Middle frontal gyrus (tissue), 1 donor: Measurements from ENCODE around the gene MICU2.

Experiments
- DNase-seq: peaks from one replicate; pipeline ENCODE4 v3.0.0-alpha.2; 2015; ENCODE audit warnings: low spot score; ENCODE audit errors: extremely low spot score

Gene MICU2, protein sequence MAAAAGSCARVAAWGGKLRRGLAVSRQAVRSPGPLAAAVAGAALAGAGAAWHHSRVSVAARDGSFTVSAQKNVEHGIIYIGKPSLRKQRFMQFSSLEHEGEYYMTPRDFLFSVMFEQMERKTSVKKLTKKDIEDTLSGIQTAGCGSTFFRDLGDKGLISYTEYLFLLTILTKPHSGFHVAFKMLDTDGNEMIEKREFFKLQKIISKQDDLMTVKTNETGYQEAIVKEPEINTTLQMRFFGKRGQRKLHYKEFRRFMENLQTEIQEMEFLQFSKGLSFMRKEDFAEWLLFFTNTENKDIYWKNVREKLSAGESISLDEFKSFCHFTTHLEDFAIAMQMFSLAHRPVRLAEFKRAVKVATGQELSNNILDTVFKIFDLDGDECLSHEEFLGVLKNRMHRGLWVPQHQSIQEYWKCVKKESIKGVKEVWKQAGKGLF

DNA sequence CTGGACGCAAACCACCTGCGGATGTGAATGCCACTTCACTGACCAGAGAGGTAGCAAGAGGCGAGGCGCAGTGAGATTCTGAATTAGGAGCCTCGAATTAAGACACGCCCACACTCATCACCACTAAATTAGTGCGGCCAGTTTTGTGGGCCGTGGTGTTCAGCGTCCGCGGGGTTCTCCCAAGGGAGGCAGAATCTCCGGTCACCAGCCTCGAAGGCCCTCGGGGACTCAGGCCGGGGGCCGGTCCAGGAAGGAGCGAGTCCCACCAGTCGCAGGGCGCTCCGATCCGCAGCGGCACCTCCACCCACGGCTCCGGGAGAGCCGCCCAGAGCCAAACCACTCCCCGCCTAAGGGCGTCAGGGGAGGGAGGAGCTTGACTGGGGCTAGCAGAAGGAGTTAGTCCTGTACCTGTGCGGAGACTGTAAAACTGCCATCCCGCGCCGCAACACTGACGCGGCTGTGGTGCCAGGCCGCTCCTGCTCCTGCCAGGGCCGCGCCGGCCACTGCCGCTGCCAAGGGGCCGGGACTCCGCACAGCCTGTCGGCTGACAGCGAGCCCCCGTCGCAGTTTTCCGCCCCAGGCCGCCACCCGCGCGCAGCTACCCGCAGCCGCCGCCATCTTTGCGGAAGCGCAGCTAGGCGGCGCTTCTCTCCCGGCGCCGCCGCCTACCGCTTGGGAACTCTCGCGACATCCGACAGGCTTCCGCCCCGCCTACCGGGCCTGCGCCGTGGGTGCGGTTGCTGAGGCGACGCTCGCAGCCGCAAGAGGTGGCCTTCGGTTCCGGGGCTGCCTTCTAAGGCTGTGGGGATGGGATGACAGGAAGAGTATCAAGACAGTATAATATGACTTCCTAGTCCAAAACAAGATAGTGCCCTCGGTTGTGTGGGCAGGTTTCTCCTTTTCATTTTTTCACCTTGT is at the start of gene MICU2:
Gene MICU2 (minus strand): TSS at position 640 of the 918 bp plus-strand sequence. CDS start 22 bp downstream, at position 618.
- DNase-seq: peak; percentile 90

DNA sequence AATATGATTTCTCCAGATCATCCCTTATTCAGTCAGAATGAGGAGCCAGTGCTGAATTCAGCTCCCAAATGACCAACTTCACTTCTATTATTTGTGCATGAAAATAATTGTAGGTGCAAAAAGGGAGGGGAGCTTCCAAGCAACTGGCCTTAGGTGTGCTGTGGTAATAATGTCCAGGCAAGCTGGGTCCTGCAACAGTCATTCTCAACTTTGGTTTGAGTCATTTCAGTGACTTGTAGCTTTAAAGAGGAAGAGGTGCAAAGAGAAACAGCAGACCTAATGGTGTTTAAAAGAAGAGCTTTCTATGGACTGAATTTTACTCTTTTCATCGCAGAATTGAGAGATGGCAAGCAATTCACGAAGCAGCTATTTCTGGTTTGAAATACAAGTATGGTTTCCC is 37.7 kb upstream of the MICU2 start:
- DNase-seq: no peak

DNA sequence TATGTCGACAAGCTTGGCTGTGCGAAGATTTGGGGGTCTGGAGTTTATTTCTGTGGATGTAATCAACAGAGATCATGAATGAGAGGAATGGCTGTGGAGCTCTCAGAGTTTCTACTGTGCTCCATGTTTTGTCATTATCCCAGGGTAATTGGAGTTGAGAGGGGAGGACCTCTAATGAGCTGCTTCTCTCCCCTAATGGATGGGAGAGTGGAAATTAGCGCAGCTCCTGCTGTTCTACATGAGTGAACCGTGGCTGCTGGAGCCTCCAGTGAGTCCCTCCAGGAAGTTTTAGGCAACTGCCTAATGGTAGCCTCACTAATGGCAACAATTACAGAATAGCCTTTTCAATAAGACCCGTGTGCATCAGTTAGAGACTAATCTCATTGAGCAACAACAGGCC is 35.6 kb upstream of the MICU2 start:
- DNase-seq: no peak

DNA sequence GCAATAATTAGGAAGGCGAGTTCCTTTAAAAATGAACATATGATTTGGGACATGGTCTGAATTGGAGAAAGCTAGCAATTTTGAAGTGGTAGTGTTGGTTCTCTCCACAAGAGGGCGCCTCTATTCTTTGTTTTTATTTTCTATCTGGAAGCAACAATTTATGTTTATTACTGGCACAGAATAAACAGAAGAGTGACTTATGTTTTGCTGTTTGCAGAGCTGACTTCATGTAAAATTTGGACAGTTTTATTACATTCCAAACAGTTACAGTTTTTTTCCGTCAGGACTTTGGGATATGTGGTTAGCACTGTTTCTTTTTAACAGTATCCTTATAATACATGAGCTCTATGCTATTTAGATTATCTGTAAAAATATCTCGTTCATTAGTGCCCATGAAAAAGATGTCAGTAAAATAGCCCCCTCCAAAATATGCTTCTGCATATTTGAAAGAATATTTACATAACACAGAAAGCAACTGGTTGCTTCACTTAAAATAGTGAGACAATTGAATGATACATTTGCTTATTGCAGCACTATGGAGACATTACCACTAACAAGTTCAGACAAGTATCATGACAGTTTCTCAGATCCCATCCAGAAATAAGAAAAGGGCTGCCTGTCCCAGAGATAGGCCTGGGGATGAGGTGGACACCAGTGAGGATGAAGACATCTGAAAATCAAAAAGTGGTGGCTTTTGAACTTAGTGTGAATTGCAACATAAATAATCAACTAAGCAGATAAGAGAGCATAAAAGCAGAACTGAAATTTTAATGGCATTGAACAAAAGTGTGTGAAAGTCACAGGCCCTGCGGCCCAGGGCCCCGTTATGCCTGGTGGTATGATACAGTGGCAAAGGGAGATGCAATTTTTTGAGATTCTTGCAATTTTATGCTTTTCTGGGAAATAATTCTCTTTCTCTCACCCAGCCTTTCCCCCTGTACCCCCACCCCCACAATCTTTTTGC is 34.6 kb upstream of the MICU2 start:
- no peak for DNase-seq

DNA sequence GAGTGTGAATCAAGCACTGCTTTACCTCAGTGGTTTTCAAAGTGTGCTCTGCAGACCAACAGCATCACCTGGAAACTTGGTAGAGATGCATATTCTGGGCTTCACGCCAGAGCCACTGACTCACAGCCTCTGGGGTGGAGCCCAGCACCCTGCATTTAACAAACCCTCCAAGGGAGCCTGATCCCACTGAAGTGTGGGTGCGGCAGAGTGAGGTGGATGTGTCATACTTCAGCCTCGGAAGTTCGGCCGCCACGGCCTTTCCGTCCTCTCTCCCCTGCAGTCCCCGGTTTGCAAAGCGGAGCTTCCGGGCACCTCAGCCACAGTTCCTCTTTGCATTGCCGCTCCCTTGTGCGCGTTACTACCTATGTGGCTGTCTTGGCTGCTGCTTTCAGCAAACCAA is 33.3 kb upstream of the MICU2 start:
- DNase-seq: no peak

DNA sequence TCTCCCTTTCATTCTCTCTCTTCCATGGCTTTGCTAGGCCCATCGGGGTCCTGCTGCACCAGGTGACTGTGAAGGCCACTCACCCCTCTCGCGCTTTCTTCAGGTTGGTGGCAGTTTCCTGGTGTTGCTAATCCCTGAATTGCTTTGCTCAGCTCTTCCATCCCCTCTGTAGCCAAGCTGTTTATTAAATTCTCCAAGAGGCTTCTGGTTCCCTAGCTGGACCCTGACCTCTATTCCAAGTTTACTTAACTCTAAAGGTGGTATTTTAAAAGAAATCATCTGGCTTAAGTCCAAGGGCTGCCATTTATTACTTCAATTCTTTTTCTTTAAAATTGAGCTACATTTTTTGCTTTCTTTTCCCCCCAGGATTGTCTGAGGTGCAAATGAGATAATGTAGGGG is 32.7 kb upstream of the MICU2 start:
- DNase-seq: no peak

DNA sequence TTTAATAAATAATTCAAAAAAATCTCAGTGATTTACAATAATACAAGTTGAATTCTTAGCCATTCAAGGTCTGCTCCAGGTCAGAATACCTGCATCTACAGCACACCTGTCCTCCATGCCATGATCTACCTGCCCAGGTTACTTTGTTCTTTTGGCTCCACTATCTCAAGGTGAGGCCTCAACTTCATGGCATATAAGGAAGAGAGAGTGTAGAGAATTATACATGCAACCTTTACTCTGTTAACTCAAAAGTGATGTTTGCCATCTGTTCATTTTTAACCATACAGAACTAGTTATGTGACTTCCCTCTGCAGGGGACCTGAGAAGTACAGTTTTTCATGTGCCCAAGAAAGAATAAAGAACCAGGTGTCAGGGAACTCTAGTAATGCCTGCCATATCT is 28.2 kb upstream of the MICU2 start:
- DNase-seq: no peak

DNA sequence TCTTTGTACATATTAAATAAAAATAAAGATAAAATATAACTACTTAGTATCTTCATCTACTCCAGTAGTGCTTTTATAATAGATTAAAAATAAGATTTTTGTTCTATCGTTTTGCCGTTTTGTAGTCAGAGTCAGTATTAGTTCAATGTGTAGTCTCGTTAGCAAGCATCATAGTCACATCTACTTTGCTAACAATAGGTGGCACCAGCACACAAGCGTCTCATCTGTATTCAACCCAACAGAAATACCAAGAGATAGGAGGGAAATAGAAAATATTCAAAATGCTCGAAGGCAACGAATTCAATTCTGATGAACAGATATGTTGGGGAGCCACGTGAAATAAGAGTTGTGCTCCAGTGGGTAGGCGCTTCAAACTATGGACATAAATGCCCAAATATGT is 21.4 kb upstream of the MICU2 start:
- peak; percentile 24 for DNase-seq

DNA sequence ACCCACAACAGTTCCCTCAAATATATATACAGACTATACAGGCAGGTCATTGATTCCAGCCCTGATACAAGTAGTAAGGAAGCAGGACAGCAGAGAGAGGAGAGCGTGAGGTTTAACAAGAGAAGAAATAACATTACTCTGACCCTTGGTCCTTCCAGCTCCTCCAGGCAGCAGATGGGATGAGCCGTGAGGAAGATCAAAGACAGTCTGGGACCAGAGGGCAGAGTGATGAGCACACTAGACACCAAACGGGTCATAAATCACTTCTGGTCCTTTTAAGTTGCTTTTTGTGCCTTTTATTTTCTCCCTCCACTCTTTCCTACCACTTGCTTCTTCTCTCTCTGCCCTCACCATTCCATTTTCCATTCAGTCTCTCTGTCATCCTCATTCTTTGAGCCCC is 16.9 kb upstream of the MICU2 start:
- DNase-seq: no peak

DNA sequence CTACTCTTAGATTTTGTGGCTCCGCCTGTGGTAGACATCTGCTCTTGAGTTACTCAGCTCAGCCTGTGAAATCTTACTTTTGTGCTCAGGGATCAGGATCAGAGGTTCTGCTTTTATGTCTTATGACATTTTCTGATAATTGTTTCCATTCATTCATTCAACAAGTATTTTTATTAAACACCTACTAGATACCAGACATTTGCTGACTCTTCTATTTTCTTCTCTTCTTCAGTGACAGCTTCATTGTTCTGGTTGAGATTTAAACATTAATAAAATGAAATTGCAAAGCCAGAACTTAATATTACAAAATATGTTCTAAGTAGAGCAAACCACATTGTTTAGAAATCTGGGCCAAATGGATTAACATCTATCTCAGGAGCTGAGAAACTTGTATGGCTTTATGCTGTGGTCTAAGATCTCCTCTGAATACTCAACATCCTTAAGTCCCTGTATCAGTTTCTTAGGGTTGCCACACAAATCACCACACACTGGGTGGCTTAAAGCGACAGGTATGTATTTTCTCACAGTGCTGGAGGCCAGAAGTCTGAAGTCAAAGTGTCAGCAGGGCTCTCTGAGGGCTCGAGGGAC is 15.8 kb upstream of the MICU2 start:
- DNase-seq: no peak

DNA sequence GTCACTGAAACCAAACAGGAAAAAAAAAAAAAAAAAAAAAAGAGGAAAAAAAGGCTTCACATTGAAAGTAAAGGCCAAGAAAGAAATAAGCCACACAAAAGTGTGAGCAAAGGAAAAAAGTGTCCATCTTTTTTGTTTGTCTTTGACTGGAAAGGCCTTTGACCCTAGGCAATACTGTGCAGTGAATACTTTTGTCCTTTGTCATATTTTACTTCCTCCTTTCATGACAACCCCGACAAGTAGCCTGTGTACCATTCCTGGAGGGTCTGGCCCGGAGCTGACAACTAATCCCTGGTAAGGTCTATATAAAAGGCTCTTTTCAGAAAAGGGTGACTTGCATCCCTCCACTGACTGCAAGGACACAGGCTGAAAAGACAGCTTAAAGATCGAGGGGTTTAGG is 12.9 kb upstream of the MICU2 start:
- DNase-seq: no peak

DNA sequence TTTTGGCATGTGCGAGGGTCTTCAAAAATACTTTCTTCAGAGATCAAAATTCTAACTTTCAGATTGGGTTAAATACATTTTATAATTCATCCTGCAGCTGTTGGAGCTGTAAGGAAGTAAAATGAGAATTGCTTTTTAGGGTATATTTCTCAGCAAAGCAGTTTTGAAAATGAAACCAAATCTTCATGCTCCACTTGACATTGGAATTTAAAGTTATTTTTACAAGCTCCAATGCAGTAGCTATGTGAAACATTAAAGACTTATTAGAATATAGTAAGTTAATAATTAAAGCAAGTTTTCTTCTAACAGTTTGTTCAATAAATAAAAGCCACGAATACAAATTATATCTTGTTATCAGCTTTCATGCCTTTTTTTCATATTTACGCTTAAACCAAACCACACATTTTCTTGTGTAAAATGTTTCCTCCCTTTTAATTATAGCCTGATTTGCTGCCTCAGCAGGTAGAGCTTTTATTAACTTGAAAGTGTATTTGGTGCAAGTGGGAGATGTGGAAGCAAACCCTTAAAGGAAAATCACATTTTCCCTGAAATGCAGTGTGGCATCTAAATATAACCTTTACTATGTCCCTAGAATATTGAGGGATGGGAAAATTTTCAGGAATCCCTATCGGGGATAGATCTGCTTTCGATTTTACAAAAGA is 12.4 kb upstream of the MICU2 start:
- DNase-seq: no peak

DNA sequence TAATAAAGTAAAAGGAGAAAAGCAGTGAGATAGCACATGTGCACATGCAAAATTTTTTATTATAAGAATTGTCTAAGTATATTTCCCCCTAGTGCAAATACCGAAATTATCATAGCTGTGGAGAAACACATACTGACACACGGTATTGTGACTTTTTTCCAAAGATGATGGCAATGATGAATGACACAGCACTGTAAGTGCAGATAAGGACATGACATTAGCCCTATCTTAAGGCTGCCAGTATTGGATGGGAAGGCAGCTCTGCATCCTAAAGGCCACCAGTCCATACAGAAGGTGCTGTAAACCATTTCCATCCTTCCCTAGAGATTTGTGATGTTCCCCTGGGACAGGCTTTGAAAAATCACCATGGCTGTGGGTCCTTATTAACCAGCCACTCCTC is 11.5 kb upstream of the MICU2 start:
- DNase-seq: no peak

DNA sequence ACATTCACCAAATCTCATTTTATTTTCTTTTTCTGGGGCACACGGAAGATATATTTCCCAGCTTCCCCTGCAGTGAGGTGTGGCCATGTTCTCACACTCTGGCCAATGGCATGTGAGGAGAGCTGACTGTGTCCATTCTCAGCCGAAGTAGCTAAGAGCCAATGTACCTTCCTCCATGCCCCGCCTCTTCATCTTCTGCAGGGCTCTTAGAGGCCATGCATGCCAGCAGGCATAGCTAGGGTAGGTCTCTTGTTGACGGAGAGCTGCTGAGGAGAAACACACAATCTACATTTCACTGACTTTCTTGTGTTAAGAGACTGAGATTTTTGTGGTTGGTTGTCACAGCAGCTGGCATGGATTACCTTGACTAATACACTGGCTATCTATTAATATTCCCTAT is 9.8 kb upstream of the MICU2 start:
- no peak for DNase-seq

DNA sequence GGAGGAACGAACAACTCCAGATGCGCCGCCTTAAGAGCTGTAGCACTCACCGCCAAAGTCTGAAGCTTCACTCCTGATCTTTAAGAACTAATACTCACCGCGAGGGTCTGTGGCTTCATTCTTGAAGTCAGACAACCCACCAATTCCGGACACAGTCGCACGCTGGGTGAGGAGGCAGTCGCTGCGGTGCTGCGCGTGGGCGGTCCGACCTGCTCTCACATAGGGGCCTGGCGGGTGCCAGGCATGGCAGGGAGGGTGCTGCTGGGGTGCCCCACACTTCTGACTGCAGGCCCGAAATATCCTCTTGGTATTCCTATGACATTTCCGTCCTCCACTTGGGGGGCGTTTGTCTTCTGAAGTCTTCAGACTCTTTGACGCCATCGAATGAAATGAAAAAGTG is 7.4 kb upstream of the MICU2 start:
- DNase-seq: no peak

DNA sequence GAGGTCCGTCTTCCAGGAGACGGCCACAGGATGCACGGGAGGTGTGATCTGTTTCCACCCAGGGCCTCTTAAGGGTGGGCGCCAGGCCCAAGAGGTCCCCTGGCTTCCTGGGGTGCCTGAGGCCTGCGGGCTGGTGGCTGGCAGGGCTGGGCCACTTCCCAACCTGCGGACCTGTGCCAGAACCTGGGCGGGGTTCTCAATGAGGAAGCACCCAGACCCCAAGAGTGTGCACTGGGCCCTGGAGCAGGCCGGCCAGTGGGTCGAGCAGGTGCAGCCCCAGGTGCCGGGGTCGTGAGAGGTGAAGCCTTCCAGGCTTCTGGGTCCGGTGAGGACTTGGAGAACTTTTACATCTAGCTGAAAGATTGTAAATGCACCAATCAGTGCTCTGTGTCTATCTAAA is 6.7 kb upstream of the MICU2 start:
- no peak for DNase-seq

DNA sequence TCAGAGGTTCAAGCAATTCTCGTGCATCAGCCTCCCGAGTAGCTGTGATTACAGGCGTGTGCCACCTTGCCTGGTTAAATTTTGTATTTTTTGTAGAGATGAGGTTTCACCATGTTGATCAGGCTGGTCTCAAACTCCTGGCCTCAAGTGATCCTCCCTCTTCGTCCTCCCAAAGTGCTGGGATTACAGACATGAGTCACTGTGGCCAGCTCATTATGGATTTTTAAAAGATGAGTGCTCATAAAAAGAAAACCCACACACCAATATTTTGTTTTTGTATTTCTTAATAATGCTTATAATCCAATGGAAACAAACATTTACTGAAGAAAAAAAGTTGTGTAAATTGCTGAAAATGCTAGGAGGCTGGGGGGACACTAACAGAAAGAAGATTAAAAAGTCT is 5.0 kb upstream of the MICU2 start:
- DNase-seq: no peak

DNA sequence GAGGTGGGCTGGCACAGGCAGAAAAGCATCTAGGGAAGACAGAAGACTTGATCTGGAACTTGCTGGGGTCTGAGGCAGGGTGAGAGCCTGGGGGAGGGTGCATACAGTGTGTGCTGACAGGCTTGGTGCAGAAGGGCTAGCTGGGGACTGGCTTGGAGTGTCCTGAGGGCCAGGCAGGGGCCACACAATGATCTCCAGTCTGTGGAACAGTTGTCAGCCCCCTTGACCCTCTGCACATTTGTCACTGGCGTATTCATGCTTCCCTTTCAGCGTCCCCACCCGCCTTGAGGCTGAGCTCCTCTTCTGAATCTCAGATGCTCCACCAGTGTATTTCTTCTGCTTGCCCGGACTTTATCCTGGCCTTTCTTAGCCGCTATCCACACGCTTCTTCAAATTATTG is 2.8 kb upstream of the MICU2 start:
- DNase-seq: no peak

DNA sequence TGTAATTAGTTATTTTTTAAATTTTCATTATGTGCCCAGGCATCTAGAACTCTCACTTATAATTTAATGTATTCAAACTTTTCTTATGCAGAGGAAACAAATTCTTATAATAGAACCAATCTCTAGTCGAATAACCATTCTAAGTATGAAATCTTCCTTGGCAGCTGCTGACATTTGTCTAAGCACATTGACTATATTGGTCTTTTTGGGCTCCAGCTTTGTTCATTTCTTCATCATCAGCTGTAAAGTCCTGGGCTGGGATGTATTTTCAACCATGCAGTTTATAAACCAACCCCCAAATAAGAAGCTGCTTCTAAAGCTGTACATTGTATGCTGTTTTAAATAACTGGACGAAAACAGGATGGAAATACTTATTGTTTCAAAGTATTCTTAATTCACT is 2.3 kb upstream of the MICU2 start:
- DNase-seq: no peak

DNA sequence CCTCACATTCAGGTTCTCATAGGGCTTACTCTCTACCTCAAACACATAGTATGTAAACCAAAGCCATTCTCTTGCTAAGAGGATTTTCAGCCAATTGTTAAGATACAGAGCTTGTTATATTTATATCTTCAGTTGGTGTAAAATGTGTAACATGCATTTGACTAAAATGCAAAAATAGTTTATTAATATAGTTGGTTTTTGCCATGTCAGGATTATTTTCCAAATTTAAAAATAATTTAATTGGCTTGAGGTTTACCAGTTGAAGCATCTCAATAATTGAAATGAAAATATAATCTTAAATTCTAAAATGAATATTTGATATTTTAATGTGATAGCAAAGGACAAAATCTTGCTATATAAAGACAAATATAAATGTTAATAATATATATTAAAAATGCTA is 7.2 kb downstream of the MICU2 start:
- DNase-seq: no peak

DNA sequence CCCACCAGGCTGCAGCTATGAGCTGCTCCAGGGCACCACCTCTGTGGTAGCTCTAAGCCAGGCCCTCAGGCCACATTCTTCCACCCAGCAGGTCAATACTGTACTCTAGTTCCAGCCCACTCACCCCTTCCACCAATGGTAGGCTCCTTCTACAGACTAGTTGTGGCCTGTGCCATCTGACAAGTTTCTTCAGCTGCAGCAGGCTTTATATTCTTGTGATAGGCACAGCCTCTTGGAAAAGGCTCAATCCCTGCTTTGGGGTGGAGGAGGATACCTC is 8.5 kb downstream of the MICU2 start:
- DNase-seq: no peak
